Endothelial cell of umbilical vein (primary cell): ENCODE measurements around the gene TMC2. TPM values are rescaled to one million over a fixed set of nuclear protein-coding genes. Genes with fewer than 3 reads are reported as not detected.

ENCODE experiments used
- BruUV-seq: library from RNA; stranded (reverse); fragments of 400-500 nt; replicated peaks from 2 replicates; lab custom pipeline; 2021; lab: Mats Ljungman, UMichigan
- CTCF ChIA-PET: fragments of 300-600, 350-600 bp; sonication (Branson Sonifier 250); formaldehyde crosslinking; loops from one replicate; lab custom pipeline; 2021; ENCODE audit warnings: antibody characterized with exemption, inconsistent platforms; lab: Charles Lee
- POLR2A ChIA-PET: fragments of 300-600, 350-600 bp; sonication (Branson Sonifier 250); formaldehyde crosslinking; loops from one replicate; lab custom pipeline; 2021; ENCODE audit warnings: antibody characterized with exemption, inconsistent platforms; lab: Charles Lee
- DNase-seq: peaks from one replicate; pipeline ENCODE4 v3.0.0-alpha.2; 2011; ENCODE audit warnings: low read depth, low spot score
- FAIRE-seq: peaks from 2 replicates; lab custom pipeline; 2011; peaks lifted over from hg19 to GRCh38; lab: Jason Lieb, UNC
- H2AFZ ChIP-seq: 2 replicates; pipeline ENCODE4 v1.6.0; 2012; ENCODE audit warnings: low read depth, low read length, control low read depth, inconsistent platforms
- H3K27ac ChIP-seq: 2 replicates; pipeline ENCODE4 v1.5.1; 2011; ENCODE audit warnings: low read depth, mild to moderate bottlenecking, control low read depth, low read length, moderate library complexity; ENCODE audit not compliant: insufficient read depth
- H3K27me3 ChIP-seq, 2 experiments: 2 replicates each; pipeline versions ENCODE4 v1.6.0 to v1.6.1; 2011; ENCODE audit warnings: low read length in 2 of 2, mixed read lengths in 1 of 2; ENCODE audit not compliant: control insufficient read depth in 2 of 2, insufficient read depth in 2 of 2
- H3K36me3 ChIP-seq, 2 experiments: 2 replicates in 1 of 2; 3 replicates in 1 of 2; pipeline ENCODE4 v1.5.1; 2011; ENCODE audit warnings: low read length in 2 of 2, mild to moderate bottlenecking in 1 of 2, moderate library complexity in 1 of 2; ENCODE audit not compliant: control insufficient read depth in 2 of 2, insufficient read depth in 2 of 2; ENCODE audit errors: extremely low read depth in 1 of 2
- H3K4me1 ChIP-seq: 3 replicates; pipeline ENCODE4 v1.5.1; 2011; ENCODE audit warnings: mild to moderate bottlenecking, low read length; ENCODE audit not compliant: control insufficient read depth, insufficient read depth; ENCODE audit errors: extremely low read depth
- H3K4me2 ChIP-seq: 2 replicates; pipeline ENCODE4 v1.6.1; 2011; ENCODE audit warnings: low read length, control low read depth, mixed read lengths; ENCODE audit not compliant: insufficient read depth
- H3K4me3 ChIP-seq, 3 experiments: fragments of 200-600 bp in 1 of 3; sonication (generic), shearing (Covaris generic) in 1 of 3; replicated peaks in 1 of 3; 2 replicates each; pipeline ENCODE4 v1.5.1; 2011 to 2016; ENCODE audit warnings: control low read depth in 3 of 3, low read length in 3 of 3, mild to moderate bottlenecking in 2 of 3, inconsistent platforms in 1 of 3, low read depth in 1 of 3, moderate library complexity in 1 of 3; ENCODE audit not compliant: insufficient read depth in 1 of 3
- H3K79me2 ChIP-seq: 2 replicates; pipeline ENCODE4 v1.6.0; 2012; ENCODE audit warnings: low read length, inconsistent platforms; ENCODE audit not compliant: control insufficient read depth, insufficient read depth
- H3K9ac ChIP-seq: replicated peaks from 2 replicates; pipeline ENCODE3; 2011; ENCODE audit warnings: low read length, control low read depth; ENCODE audit not compliant: insufficient read depth; ENCODE audit errors: extremely low read depth
- H3K9me1 ChIP-seq: replicated peaks from 3 replicates; pipeline ENCODE4 v1.6.0; 2011; ENCODE audit warnings: mild to moderate bottlenecking, low read length; ENCODE audit not compliant: control insufficient read depth, insufficient read depth; ENCODE audit errors: extremely low read depth
- H3K9me3 ChIP-seq: replicated peaks from 2 replicates; pipeline ENCODE4 v1.5.1; 2012; ENCODE audit warnings: low read length, inconsistent platforms; ENCODE audit not compliant: control insufficient read depth, insufficient read depth
- H4K20me1 ChIP-seq: replicated peaks from 2 replicates; pipeline ENCODE3; 2011; ENCODE audit warnings: mild to moderate bottlenecking, low read length; ENCODE audit not compliant: control insufficient read depth, insufficient read depth; ENCODE audit errors: extremely low read depth
- CTCF ChIP-seq, 2 donors: IDR thresholded peaks; 1 replicate in 1 of 2; 2 replicates in 1 of 2; pipeline ENCODE4 v1.5.1; 2011; ENCODE audit warnings: low read length in 2 of 2, mild to moderate bottlenecking in 2 of 2, moderate library complexity in 2 of 2, control low read depth in 1 of 2, inconsistent platforms in 1 of 2, low read depth in 1 of 2; ENCODE audit not compliant: insufficient read depth in 1 of 2; ENCODE audit errors: extremely low read depth in 1 of 2
- EZH2 ChIP-seq: IDR thresholded peaks from 2 replicates; pipeline ENCODE4 v1.6.1; 2012; ENCODE audit warnings: borderline replicate concordance, low read depth, mild to moderate bottlenecking, moderate library complexity, low read length, inconsistent platforms; ENCODE audit not compliant: severe bottlenecking
- FOS ChIP-seq: IDR thresholded peaks from 2 replicates; pipeline ENCODE4 v1.6.1; 2011; ENCODE audit warnings: mild to moderate bottlenecking, low read length, moderate library complexity, borderline replicate concordance; ENCODE audit not compliant: insufficient read depth
- GATA2 ChIP-seq: IDR thresholded peaks from 2 replicates; pipeline ENCODE4 v1.7.0; 2011; ENCODE audit warnings: low read depth, mild to moderate bottlenecking, moderate library complexity, mixed read lengths, low read length; ENCODE audit not compliant: insufficient read length, insufficient read depth
- MAX ChIP-seq: IDR thresholded peaks from 2 replicates; pipeline ENCODE4 v1.6.1; 2011; ENCODE audit not compliant: insufficient read depth, insufficient read length
- POLR2AphosphoS5 ChIP-seq: IDR thresholded peaks from 2 replicates; pipeline ENCODE4 v1.6.1; 2012; ENCODE audit warnings: low read depth, mild to moderate bottlenecking, control low read depth, low read length, moderate library complexity; ENCODE audit not compliant: insufficient read depth
- dilution Hi-C: fragments of 300-500 bp; cut with MboI; formaldehyde crosslinking; loops from one replicate; pipeline ENCODE4 v1.15.0; 2019; ENCODE audit warnings: low sequenced_read_pairs; ENCODE audit not compliant: extremely low pct_ligation_motif_present
- intact Hi-C: fragments of 100-400 bp; cut with micrococcal nuclease; formaldehyde crosslinking; loops from one replicate; pipeline ENCODE4 v1.10.0; 2022
- polyA plus RNA-seq, 4 experiments: library from polyadenylated mRNA; depleted of rRNA in 3 of 4; stranded (reverse) in 3 of 4; unstranded in 1 of 4; fragments of >200 nt; gene quantifications; 2 replicates each; pipeline versions ENCODE4 v1.2.1 to v1.2.3, GENCODE V29; 2011 to 2012; ENCODE audit warnings: missing spikeins in 1 of 4
- total RNA-seq: library from RNA; stranded (reverse); gene quantifications from 2 replicates; pipeline ENCODE4 v1.2.3, GENCODE V29; 2021

TMC2 gene
- total and polyA plus RNA-seq, 2 donors (not counting 3 experiments of a cell fraction or from before 2014, with no cell fraction given): not detected

- no peak overlapping the region for H3K9ac ChIP-seq
- H3K27me3 ChIP-seq: peaks cover 2 to 10% of the 10 kb centered on the region in 2 experiments
- no peak for TF ChIP-seq MAX
- no peak for TF ChIP-seq CTCF (IDR thresholded peaks at IDR 0.05; ENCODE audit: extremely low read depth in 1 of 2, insufficient read depth in 1 of 2, low read depth in 1 of 2, low read length in 2 of 2)
- no peak for TF ChIP-seq GATA2
- no peak for TF ChIP-seq POLR2AphosphoS5
- no peak for TF ChIP-seq EZH2
- TF ChIP-seq FOS: no peak
- H3K9me1 ChIP-seq: no peaks in the 10 kb centered on the region
- no peaks in the 10 kb centered on the region for H3K79me2 ChIP-seq
- no peak overlapping the region for H3K4me3 ChIP-seq
- intact Hi-C loops (no loop called here), dilution Hi-C loops (no loop called here)
- no peaks in the 10 kb centered on the region for H3K36me3 ChIP-seq
- no peaks in the 10 kb centered on the region for H4K20me1 ChIP-seq
- POLR2A ChIA-PET: no interaction called here
- no peak for DNase-seq
- no peak overlapping the region for H3K27ac ChIP-seq
- no peak overlapping the region for H2AFZ ChIP-seq
- H3K9me3 ChIP-seq: no peaks in the 10 kb centered on the region
- no peak for FAIRE-seq
- H3K4me1 ChIP-seq: no peaks in the 10 kb centered on the region
- no peak overlapping the region for H3K4me2 ChIP-seq
- BruUV-seq: no TSS peak
- CTCF ChIA-PET: no interaction called here
These were observed 58.7 kb downstream of the TMC2 start for GRCh38 chr20:2595076-2595475.
